Mesenchymal stem cell (in vitro differentiated cells and primary cell): ENCODE results near the gene SNX6.
A peak's percentile ranks its signal among the peaks of the same experiment; 100 is the strongest.
"Not testable (repeated sequence)": the region's sequence is repeated elsewhere in the genome, so short reads cannot be mapped to it uniquely, and the experiment has no call there.

Experiments used
- DNase-seq: peaks from one replicate; pipeline ENCODE4 v3.0.0-alpha.2; 2013
- H2AFZ ChIP-seq: one replicate; pipeline ENCODE4 v1.6.1; 2013; ENCODE audit warnings: low read depth, mild to moderate bottlenecking, control low read depth, inconsistent platforms, low read length, moderate library complexity
- H2AK5ac ChIP-seq: 2 replicates; pipeline ENCODE4 v1.6.1; 2013; ENCODE audit warnings: low read length, moderate library complexity, mild to moderate bottlenecking, inconsistent platforms; ENCODE audit not compliant: severe bottlenecking
- H2BK120ac ChIP-seq: one replicate; pipeline ENCODE4 v1.6.1; 2013; ENCODE audit warnings: low read depth, mild to moderate bottlenecking, inconsistent platforms, low read length, moderate library complexity
- H2BK12ac ChIP-seq, 2 experiments: one replicate each; pipeline ENCODE4 v1.6.1; 2013; ENCODE audit warnings: inconsistent platforms in 2 of 2, low read length in 2 of 2, mild to moderate bottlenecking in 2 of 2, moderate library complexity in 2 of 2, control low read depth in 1 of 2
- H2BK15ac ChIP-seq: one replicate; pipeline ENCODE4 v1.6.1; 2013; ENCODE audit warnings: mild to moderate bottlenecking, low read depth, inconsistent platforms; ENCODE audit not compliant: poor library complexity, severe bottlenecking
- H2BK5ac ChIP-seq: 2 replicates; pipeline ENCODE4 v1.6.1; 2013; ENCODE audit warnings: low read depth, mild to moderate bottlenecking, low read length, control low read depth, inconsistent platforms; ENCODE audit not compliant: poor library complexity, severe bottlenecking
- H3K14ac ChIP-seq, 2 experiments: one replicate each; pipeline ENCODE4 v1.6.1; 2013; ENCODE audit warnings: inconsistent platforms in 2 of 2, low read length in 2 of 2, control low read depth in 1 of 2, mild to moderate bottlenecking in 1 of 2, moderate library complexity in 1 of 2
- H3K18ac ChIP-seq, 2 experiments: one replicate each; pipeline ENCODE4 v1.6.1; 2013; ENCODE audit warnings: inconsistent platforms in 2 of 2, low read length in 2 of 2, control low read depth in 1 of 2, low read depth in 1 of 2, mild to moderate bottlenecking in 1 of 2
- H3K23ac ChIP-seq, 2 experiments: one replicate each; pipeline ENCODE4 v1.6.1; 2013; ENCODE audit warnings: inconsistent platforms in 2 of 2, low read length in 2 of 2, mild to moderate bottlenecking in 2 of 2, moderate library complexity in 2 of 2, control low read depth in 1 of 2
- H3K27ac ChIP-seq: 2 replicates; pipeline ENCODE4 v1.5.1; 2013; ENCODE audit warnings: mild to moderate bottlenecking, moderate library complexity, low read length, control low read depth, inconsistent platforms; ENCODE audit not compliant: poor library complexity, severe bottlenecking
- H3K27me3 ChIP-seq, 2 experiments: 2 replicates each; pipeline versions ENCODE4 v1.6.1 to v1.7.0; 2013; ENCODE audit warnings: low read length in 2 of 2, mild to moderate bottlenecking in 2 of 2, moderate library complexity in 2 of 2, control low read depth in 1 of 2, inconsistent platforms in 1 of 2; ENCODE audit not compliant: control insufficient read depth in 1 of 2, insufficient read depth in 1 of 2
- H3K36me3 ChIP-seq, 2 experiments: 2 replicates each; pipeline versions ENCODE4 v1.6.1 to v1.7.0; 2013; ENCODE audit warnings: low read length in 2 of 2, control low read depth in 1 of 2, inconsistent platforms in 1 of 2, low read depth in 1 of 2, mild to moderate bottlenecking in 1 of 2; ENCODE audit not compliant: insufficient read depth in 2 of 2, control insufficient read depth in 1 of 2
- H3K4ac ChIP-seq, 2 experiments: one replicate each; pipeline ENCODE4 v1.6.1; 2013; ENCODE audit warnings: inconsistent platforms in 2 of 2, low read length in 2 of 2, mild to moderate bottlenecking in 2 of 2, moderate library complexity in 2 of 2, control low read depth in 1 of 2, low read depth in 1 of 2
- H3K4me1 ChIP-seq: 2 replicates; pipeline ENCODE4 v1.6.1; 2013; ENCODE audit warnings: low read depth, low read length, control low read depth; ENCODE audit not compliant: control insufficient read depth, insufficient read depth
- H3K4me2 ChIP-seq: 2 replicates; pipeline ENCODE4 v1.6.1; 2013; ENCODE audit warnings: low read length, mild to moderate bottlenecking, inconsistent platforms; ENCODE audit not compliant: poor library complexity, severe bottlenecking
- H3K4me3 ChIP-seq, 2 experiments: 2 replicates each; pipeline versions ENCODE4 v1.5.1 to v1.7.0; 2013; ENCODE audit warnings: low read length in 2 of 2, mild to moderate bottlenecking in 2 of 2, control low read depth in 1 of 2, low read depth in 1 of 2; ENCODE audit not compliant: insufficient read depth in 1 of 2
- H3K79me1 ChIP-seq: replicated peaks from 2 replicates; pipeline ENCODE4 v1.6.1; 2013; ENCODE audit warnings: mild to moderate bottlenecking, control low read depth, low read length, inconsistent platforms; ENCODE audit not compliant: poor library complexity, severe bottlenecking
- H3K9ac ChIP-seq: 2 replicates; pipeline ENCODE4 v1.7.0; 2013; ENCODE audit warnings: mild to moderate bottlenecking, low read length, moderate library complexity
- H3K9me3 ChIP-seq: 2 replicates; pipeline ENCODE4 v1.7.0; 2013; ENCODE audit warnings: mild to moderate bottlenecking, low read length; ENCODE audit not compliant: control insufficient read depth
- H4K8ac ChIP-seq: one replicate; pipeline ENCODE4 v1.6.1; 2013; ENCODE audit warnings: inconsistent platforms, mild to moderate bottlenecking, low read length, moderate library complexity
- H4K91ac ChIP-seq: one replicate; pipeline ENCODE4 v1.6.1; 2013; ENCODE audit warnings: mild to moderate bottlenecking, low read length, inconsistent platforms
- WGBS: methylation state at CpG from one replicate; pipeline ENCODE4 v1.1.7; 2013; ENCODE audit warnings: mixed read lengths; 5-methylcytosine and 5-hydroxymethylcytosine counted together

SNX6 gene

DNA sequence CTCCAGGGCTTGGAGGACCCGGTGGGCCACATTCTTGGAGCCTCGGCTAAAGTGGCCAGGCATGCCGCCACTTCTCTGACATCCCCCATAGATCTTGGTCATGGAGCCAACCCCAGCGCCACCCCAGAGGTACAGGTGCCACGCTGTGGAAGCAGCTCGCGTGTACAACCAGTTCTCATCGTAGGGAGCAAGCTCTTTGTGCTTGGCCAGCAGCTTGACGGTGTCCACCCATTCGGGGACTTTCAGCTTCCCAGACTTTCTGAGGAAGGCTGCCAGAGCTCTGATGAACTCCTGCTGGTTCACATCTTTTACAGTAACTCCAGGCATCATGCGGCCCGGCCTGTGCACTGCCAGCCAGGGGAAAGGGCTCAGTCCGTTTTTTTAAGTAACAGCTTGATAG is 61.1 kb downstream of the SNX6 start:
- peaks cover 15% of the 10 kb centered on the region for H3K79me1 ChIP-seq
- H4K91ac ChIP-seq = no peak overlapping the region
- peak overlapping the region; percentile 8 for H3K9ac ChIP-seq
- no peak overlapping the region for H3K18ac ChIP-seq
- H2AK5ac ChIP-seq = no peak overlapping the region
- no peaks in the 10 kb centered on the region for H3K9me3 ChIP-seq
- no peak overlapping the region for H3K4me2 ChIP-seq
- 99% methylated on average over 12 of the region's 13 CpGs for WGBS
- no peak overlapping the region for H3K4me3 ChIP-seq
- H2BK5ac ChIP-seq = no peak overlapping the region
- peaks cover 63 to 85% of the 10 kb centered on the region in 2 experiments for H3K36me3 ChIP-seq
- no peak overlapping the region for H2BK120ac ChIP-seq
- H3K23ac ChIP-seq = no peak overlapping the region
- no peak for DNase-seq
- no peak overlapping the region for H3K14ac ChIP-seq
- H2AFZ ChIP-seq = no peak overlapping the region
- no peaks in the 10 kb centered on the region for H3K4me1 ChIP-seq
- H3K27ac ChIP-seq = no peak overlapping the region
- H2BK15ac ChIP-seq = no peak overlapping the region
- no peaks in the 10 kb centered on the region for H3K27me3 ChIP-seq
- H4K8ac ChIP-seq = no peak overlapping the region
- H3K4ac ChIP-seq = no peak overlapping the region
- H2BK12ac ChIP-seq = no peak overlapping the region

DNA sequence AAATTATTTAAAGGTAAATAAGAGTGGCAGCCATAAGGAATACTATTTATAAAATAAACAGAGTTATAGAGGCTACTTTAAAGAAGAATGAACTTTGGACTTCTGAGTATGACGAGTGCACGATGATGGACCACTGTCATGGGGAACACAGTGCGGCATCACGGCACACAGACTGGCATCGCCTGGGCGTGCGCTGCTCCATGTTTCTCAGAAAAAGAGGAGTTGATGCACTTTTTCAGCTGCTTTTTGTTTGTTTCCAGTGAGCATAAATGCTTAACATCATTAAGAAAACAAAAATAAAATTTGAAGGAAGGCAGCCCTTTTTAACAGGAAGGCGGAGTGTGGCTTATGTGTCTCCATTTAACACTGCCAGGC is 67.2 kb downstream of the SNX6 start:
- H4K8ac ChIP-seq = no peak overlapping the region
- H3K4me3 ChIP-seq = no peak overlapping the region
- no peaks in the 10 kb centered on the region for H3K9me3 ChIP-seq
- H2BK5ac ChIP-seq = no peak overlapping the region
- H3K4ac ChIP-seq = no peak overlapping the region
- H2BK120ac ChIP-seq = no peak overlapping the region
- H3K36me3 ChIP-seq = peaks cover 28 to 47% of the 10 kb centered on the region in 2 experiments
- no peaks in the 10 kb centered on the region for H3K4me1 ChIP-seq
- H3K27me3 ChIP-seq = no peaks in the 10 kb centered on the region
- H2AK5ac ChIP-seq = no peak overlapping the region
- no peak overlapping the region for H2BK12ac ChIP-seq
- H2BK15ac ChIP-seq = no peak overlapping the region
- H3K18ac ChIP-seq = no peak overlapping the region
- no peak overlapping the region for H3K9ac ChIP-seq
- over 99% methylated on average over 7 of the region's 8 CpGs for WGBS
- no peak for DNase-seq
- H3K27ac ChIP-seq = no peak overlapping the region
- no peak overlapping the region for H3K14ac ChIP-seq
- no peak overlapping the region for H3K23ac ChIP-seq
- no peak overlapping the region for H3K4me2 ChIP-seq
- peaks cover 5% of the 10 kb centered on the region for H3K79me1 ChIP-seq
- H4K91ac ChIP-seq = no peak overlapping the region
- H2AFZ ChIP-seq = no peak overlapping the region

DNA sequence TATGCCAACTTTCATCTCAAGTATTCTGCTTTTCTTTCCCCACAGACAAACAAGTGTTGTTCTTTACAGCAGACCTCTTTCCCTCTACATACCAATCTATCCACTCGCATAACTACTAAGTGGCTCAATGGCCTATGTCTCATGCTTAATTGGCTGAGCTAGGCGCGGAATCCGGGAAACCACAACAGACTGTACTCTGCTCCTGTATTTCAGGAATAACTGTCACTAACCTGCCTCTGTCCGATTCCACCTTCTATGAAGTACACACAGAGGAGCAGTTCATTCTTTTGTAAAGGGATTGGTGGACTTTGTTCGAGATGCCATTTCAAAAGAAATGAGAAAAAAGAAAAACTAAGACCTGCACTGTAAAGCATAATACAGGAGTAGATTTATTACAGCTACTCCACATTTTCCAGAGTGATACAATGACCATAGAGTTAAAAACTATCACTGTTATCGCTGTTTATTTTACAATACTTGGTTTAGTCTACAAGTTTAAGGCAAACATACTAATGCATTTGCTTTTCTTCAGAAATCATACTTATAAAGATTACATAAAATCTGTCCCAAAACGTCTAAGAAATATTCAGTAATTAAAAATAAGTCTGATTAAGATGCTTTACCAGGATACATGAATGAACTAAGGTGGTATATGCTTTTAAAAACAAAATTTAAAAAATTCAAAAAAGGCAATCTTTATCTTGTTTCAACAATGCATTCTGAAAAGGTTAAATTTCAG is 67.7 kb downstream of the SNX6 start:
- H3K4me3 ChIP-seq, H3K9ac ChIP-seq, H2BK5ac ChIP-seq, H2AFZ ChIP-seq, H4K91ac ChIP-seq, DNase-seq, H3K4me1 ChIP-seq, H2BK12ac ChIP-seq, H2BK120ac ChIP-seq, H3K4me2 ChIP-seq, H3K27ac ChIP-seq, H2BK15ac ChIP-seq, H3K23ac ChIP-seq, H2AK5ac ChIP-seq, H3K18ac ChIP-seq, H4K8ac ChIP-seq, H3K9me3 ChIP-seq, H3K79me1 ChIP-seq, H3K27me3 ChIP-seq, H3K4ac ChIP-seq, H3K14ac ChIP-seq: not testable (repeated sequence)
- no CpG with 5 or more reads among the region's 8 CpGs for WGBS
- peaks cover 26 to 42% of the 10 kb centered on the region in 2 experiments for H3K36me3 ChIP-seq

DNA sequence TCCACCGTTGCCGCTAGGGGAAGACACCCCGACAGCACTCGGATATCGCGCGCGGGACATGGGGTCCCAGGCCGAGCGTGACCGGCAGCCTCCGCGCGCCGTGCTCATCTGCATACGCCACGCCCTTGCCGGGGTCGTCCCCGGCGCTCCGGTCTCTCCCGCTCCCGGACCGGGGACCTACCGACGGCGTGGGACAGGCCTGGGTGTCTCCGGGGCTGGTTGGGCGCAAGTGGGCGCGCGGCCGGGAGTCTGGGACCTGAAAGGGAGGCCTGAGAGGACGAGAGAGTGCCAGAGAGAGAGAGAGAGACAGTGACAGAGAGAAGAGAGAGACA is 73.5 kb downstream of the SNX6 start:
- H3K9ac ChIP-seq, H3K9me3 ChIP-seq, DNase-seq, H3K79me1 ChIP-seq, H3K4me1 ChIP-seq, H3K4me2 ChIP-seq, H3K27ac ChIP-seq, H3K23ac ChIP-seq, H2BK12ac ChIP-seq, H3K4ac ChIP-seq, H2AFZ ChIP-seq, H2BK15ac ChIP-seq, H3K4me3 ChIP-seq, H3K14ac ChIP-seq, H3K27me3 ChIP-seq, H4K8ac ChIP-seq, H2BK120ac ChIP-seq, H2BK5ac ChIP-seq, H4K91ac ChIP-seq, H2AK5ac ChIP-seq, H3K36me3 ChIP-seq, H3K18ac ChIP-seq: not testable (repeated sequence)
- WGBS = no CpG with 5 or more reads among the region's 35 CpGs
